HG03354 (cell line): ENCODE data around the gene FAM98C.
"Not testable (repeated sequence)": the region's sequence is repeated elsewhere in the genome, so short reads cannot be mapped to it uniquely, and the experiment has no call there.

Source experiments
- ATAC-seq: cut with Tn5 transposase; IDR thresholded peaks from one replicate; pipeline ENCODE4 v1.9.1; 2021; ENCODE audit warnings: mild to moderate bottlenecking; ENCODE audit not compliant: unreplicated experiment, poor library complexity, severe bottlenecking

Gene FAM98C

GRCh38 chr19:38392707-38393308 lies 10.1 kb upstream of the FAM98C start:
- ATAC-seq, result no peak

- no peak for ATAC-seq
Measured at GRCh38 chr19:38394488-38394887, 8.4 kb upstream of the FAM98C start.

- no peak for ATAC-seq
Measured at GRCh38 chr19:38395381-38396114, 7.3 kb upstream of the FAM98C start.

DNA sequence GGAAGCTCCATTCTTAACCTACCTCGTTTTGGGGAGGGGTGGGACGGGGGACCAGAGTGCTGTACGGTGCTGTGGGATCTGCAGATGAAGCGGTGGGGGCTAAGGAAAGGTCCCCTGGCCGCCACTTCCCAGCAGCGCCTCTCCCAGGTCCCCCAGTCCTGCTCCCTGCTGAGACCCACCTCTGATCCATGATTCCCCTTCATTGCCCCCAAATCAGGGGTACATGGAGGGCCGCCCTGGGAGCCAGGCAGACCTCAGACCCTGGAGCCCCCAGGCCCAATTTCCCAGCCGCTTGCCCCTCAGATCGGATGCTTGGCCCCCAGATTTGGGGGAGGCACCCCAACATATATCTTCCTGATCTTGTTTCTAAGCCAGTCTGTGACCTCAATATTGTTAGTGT lies 3.8 kb upstream of the FAM98C start:
- ATAC-seq, result no peak

- no peak for ATAC-seq
Measured at GRCh38 chr19:38399537-38399936, 3.4 kb upstream of the FAM98C start.

GRCh38 chr19:38400361-38400760 lies 2.5 kb upstream of the FAM98C start:
- ATAC-seq, result no peak

DNA sequence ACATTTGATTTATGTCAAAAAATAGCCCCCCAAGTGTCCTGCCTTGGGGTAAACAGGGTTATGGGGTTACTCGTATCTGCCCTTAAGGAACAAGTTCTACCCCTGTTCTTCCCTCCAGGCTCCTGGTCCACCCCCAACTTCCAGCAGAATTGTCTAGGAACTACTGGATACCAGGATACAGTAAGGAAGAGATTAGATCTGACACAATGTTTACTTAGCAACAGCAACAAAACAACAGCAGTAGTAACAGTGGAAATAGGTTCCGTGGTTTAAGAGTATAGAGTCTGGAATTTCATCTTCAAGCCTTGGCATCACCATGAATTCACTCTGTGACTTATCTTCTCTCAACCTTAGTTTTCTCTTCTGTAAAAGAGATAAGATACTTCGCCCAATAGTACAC lies 1.7 kb upstream of the FAM98C start:
- no peak for ATAC-seq

GRCh38 chr19:38402623-38402966 lies 298 bp upstream of the FAM98C start:
- ATAC-seq, result peak; percentile 13

- no peak for ATAC-seq
Measured at GRCh38 chr19:38404858-38405257, 2.0 kb downstream of the FAM98C start.

- no peak for ATAC-seq
Measured at GRCh38 chr19:38405276-38405675, 2.4 kb downstream of the FAM98C start.

GRCh38 chr19:38409631-38410133 lies 6.8 kb downstream of the FAM98C start:
- ATAC-seq, result no peak

DNA sequence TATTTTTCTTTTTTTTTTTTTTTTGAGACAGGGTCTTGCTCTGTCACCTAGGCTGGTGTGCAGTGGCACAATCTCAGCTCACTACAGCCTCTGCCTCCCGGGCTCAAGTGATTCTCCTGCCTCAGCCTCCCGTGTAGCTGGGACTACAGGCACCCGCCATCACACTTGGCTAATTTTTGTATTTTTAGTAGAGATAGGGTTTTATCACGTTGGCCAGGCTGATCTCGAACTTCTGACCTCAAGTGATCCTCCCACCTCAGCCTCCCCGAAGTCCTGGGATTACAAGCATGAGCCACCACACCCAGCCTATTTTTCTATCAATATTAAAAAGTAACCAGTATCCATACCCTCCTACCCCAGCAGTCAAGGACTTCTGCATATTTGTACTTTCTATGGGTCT lies 7.5 kb downstream of the FAM98C start:
- not testable (repeated sequence) for ATAC-seq

- no peak for ATAC-seq
Measured at GRCh38 chr19:38411041-38411712, 8.3 kb downstream of the FAM98C start.

DNA sequence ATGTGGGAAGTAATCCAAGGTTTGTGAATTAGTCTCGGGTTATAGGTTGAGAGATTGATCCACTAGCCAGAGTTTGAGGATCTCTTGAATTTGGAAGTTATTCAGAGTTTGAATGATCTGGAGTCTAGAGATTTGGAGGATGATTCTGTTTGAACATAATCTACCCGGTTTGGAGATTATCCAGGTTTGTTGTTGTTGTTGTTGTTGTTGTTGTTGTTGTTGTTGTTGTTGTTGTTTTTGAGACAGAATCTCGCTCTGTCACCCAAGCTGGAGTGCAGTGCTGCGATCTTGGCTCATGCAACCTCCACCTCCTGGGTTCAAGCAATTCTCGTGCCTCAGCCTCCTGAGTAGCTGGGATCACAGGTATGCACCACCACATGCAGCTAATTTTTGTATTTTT lies 9.0 kb downstream of the FAM98C start:
- not testable (repeated sequence) for ATAC-seq

- ATAC-seq, result no peak
Measured at GRCh38 chr19:38412491-38412890, 9.6 kb downstream of the FAM98C start.

DNA sequence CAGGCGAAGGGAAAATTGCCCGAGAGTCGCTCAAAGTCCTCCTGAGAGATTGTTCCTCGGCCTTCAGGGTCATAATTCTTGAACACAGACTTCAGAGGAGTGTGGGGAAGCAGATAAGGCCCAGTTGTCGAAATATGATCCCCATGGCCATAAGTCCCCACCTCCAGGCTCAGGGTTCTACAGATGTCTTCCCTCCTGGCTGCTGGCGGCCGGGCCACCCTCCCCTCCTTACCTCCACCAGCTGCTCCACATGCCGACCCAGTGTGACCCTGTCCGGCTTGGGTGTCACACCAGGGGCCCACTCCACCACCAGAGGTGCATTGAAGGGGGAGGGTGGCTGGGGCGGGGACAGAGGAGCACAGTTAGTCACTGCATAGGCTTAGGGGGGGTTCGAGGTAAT lies 10.1 kb downstream of the FAM98C start:
- ATAC-seq, result no peak

DNA sequence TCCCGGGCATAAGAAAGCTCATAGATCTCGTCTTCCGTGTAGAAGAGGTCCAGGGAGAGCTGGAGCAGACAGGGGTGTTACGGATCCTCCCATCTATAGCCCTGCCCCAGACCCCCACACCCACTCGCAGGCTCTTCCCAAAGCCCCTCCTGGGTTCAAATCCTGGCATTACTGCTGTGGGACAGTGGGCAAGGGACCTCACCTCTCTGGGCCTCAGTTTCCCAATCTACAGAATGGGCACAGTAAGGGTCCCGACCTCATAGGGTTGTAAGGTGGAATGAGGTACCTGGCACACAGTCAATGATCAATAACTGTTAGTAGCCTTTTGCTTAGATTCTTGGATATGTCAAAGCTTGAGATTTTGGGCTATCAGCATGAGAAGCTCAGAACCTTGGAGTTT lies 10.5 kb downstream of the FAM98C start:
- no peak for ATAC-seq

DNA sequence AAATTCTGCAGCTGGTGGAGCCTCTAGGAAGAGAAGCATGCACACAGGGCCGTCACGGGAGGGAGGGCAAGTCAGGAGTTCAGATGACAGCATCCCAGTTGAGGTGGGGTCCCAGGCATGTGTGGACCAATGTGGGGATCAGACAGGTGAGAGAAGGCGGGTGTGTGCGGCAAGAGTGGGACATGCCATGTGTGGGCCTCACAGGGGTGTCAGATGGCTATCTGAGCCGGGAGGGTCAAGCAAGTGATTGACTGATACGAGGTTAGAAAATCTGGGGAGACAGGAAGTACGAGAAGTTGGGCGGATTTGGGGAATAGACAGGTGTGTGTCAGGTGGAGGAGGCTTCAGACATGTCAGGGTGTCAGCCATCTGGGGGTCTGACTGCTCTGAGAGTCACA lies 14.3 kb downstream of the FAM98C start:
- no peak for ATAC-seq

GRCh38 chr19:38417544-38418506 lies 14.9 kb downstream of the FAM98C start:
- ATAC-seq, result no peak

DNA sequence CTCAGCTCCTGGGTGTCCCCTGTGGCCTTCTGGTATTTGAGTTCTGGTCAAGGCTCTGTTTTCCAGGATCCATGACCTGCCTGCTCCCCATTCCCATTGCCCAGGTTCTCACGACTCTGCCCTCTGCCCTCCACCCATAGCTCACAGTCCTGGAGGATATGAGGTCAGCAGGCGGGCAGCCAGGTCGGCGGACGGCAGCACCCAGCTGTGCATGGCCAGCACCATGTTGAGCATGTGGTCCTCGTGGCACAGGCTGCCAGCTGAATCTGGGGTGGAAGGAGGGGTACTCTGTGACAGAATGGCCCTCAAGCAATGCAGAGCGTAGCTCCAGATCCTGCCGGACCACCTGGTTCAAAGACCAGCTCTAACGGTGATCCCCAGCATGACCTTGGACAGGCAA lies 18.0 kb downstream of the FAM98C start:
- no peak for ATAC-seq
